NCI-H1436 treated with DMSO at 0.1 percent for 48 hours (cell line): ENCODE data around the gene JPH3.
A peak's percentile ranks its signal among the peaks of the same experiment; 100 is the strongest.
"Not testable (repeated sequence)": the region's sequence is repeated elsewhere in the genome, so short reads cannot be mapped to it uniquely, and the experiment has no call there.

ENCODE experiments used
- DNase-seq: peaks from one replicate; lab custom pipeline; 2025; lab: John Stamatoyannopoulos, UW

JPH3 gene

GRCh38 chr16:87715231-87715630 is 112.9 kb downstream of the JPH3 start:
- no peak for DNase-seq

- DNase-seq: no peak
Measured at GRCh38 chr16:87715658-87716057, 113.3 kb downstream of the JPH3 start.

GRCh38 chr16:87718831-87719230 is 116.5 kb downstream of the JPH3 start:
- not testable (repeated sequence) for DNase-seq

- DNase-seq: no peak
Measured at GRCh38 chr16:87720446-87720845, 118.1 kb downstream of the JPH3 start.

GRCh38 chr16:87721622-87722585 is 119.6 kb downstream of the JPH3 start:
- no peak for DNase-seq

- DNase-seq: no peak
Measured at GRCh38 chr16:87722590-87723225, 120.4 kb downstream of the JPH3 start.

- peak; percentile 29 for DNase-seq
Measured at GRCh38 chr16:87723226-87723623, 120.9 kb downstream of the JPH3 start.

GRCh38 chr16:87724490-87725291 is 122.4 kb downstream of the JPH3 start:
- DNase-seq: no peak

GRCh38 chr16:87725596-87726235 is 123.4 kb downstream of the JPH3 start:
- no peak for DNase-seq

- not testable (repeated sequence) for DNase-seq
Measured at GRCh38 chr16:87726577-87726976, 124.3 kb downstream of the JPH3 start.

- DNase-seq: no peak
Measured at GRCh38 chr16:87727346-87727745, 125.0 kb downstream of the JPH3 start.

- DNase-seq: no peak
Measured at GRCh38 chr16:87728026-87728425, 125.7 kb downstream of the JPH3 start.

GRCh38 chr16:87729266-87729954 is 127.1 kb downstream of the JPH3 start:
- no peak for DNase-seq

- no peak for DNase-seq
Measured at GRCh38 chr16:87731607-87732006, 129.3 kb downstream of the JPH3 start.

- peak; percentile 31 for DNase-seq
Measured at GRCh38 chr16:87733190-87733589, 130.9 kb downstream of the JPH3 start.

GRCh38 chr16:87734644-87735043 is 132.3 kb downstream of the JPH3 start:
- no peak for DNase-seq

GRCh38 chr16:87735270-87736007 is 133.1 kb downstream of the JPH3 start:
- DNase-seq: no peak

GRCh38 chr16:87736008-87736382 is 133.7 kb downstream of the JPH3 start:
- DNase-seq: no peak

- DNase-seq: no peak
Measured at GRCh38 chr16:87739801-87740200, 137.5 kb downstream of the JPH3 start.

GRCh38 chr16:87740441-87740840 is 138.1 kb downstream of the JPH3 start:
- DNase-seq: no peak
